Adipocyte (in vitro differentiated cells): Measurements from ENCODE around the gene CPM.

ENCODE experiments used
- DNase-seq: peaks from one replicate; pipeline ENCODE4 v3.0.0-alpha.2; 2015; ENCODE audit warnings: low read depth
- H3K27me3 ChIP-seq: replicated peaks from 2 replicates; pipeline ENCODE4 v1.7.0; 2013; ENCODE audit warnings: mild to moderate bottlenecking, low read length, moderate library complexity; ENCODE audit not compliant: control insufficient read depth, insufficient read depth
- H3K36me3 ChIP-seq: 2 replicates; pipeline ENCODE4 v1.7.0; 2013; ENCODE audit warnings: low read length, mild to moderate bottlenecking, moderate library complexity; ENCODE audit not compliant: control insufficient read depth, insufficient read depth, severe bottlenecking
- H3K4me1 ChIP-seq: 2 replicates; pipeline ENCODE4 v1.7.0; 2013; ENCODE audit warnings: mild to moderate bottlenecking, low read length, moderate library complexity; ENCODE audit not compliant: control insufficient read depth, insufficient read depth
- H3K4me3 ChIP-seq: 2 replicates; pipeline ENCODE4 v1.7.0; 2013; ENCODE audit warnings: mild to moderate bottlenecking, low read length, moderate library complexity
- H3K9ac ChIP-seq: 2 replicates; pipeline ENCODE4 v1.7.0; 2013; ENCODE audit warnings: mild to moderate bottlenecking, low read length, moderate library complexity
- H3K9me3 ChIP-seq: 2 replicates; pipeline ENCODE4 v1.7.0; 2013; ENCODE audit warnings: mild to moderate bottlenecking, low read length, moderate library complexity; ENCODE audit not compliant: control insufficient read depth

CPM gene

DNA sequence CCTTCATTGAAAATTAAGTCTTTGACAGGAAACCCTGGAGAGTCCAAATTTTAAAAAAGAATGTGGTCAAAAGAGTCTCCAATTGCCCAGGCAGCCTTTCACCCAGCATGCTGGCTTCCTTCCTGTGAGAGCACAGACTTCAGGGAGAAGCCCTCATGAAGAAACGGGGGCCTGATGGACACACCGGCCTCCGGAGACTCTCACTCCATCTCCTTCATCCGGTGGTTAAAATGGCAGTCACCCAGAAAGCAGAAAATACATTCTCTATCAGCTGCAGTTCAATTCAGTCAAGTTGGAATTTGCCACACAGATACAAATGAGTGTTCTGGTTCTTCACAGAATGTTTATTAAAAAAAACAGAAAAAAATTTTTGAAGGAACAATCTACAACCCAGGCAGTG is 56.5 kb downstream of the CPM start:
- no peak overlapping the region for H3K4me3 ChIP-seq
- H3K4me1 ChIP-seq: peaks cover 7% of the 10 kb centered on the region
- H3K27me3 ChIP-seq: no peaks in the 10 kb centered on the region
- H3K9me3 ChIP-seq: no peaks in the 10 kb centered on the region
- DNase-seq: no peak
- peaks cover 76% of the 10 kb centered on the region for H3K36me3 ChIP-seq
- no peak overlapping the region for H3K9ac ChIP-seq

DNA sequence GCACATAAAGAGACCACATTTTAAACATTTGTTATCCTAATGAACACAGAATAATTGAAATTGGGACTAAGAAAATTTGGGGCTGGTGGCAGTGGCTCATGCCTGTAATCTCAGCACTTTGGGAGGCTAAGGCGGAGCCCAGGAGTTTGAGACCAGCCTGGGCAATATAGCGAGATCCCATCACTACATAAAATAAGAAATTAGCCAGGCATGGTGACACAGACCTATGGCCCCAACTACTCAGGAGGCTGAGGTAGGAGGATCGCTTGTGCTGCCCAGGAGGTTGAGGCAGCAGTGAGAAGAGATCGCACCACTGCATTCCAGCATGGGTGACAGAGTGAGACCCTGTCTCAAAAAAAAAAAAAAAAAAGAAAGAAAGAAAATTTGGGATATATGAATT is 59.7 kb downstream of the CPM start:
- peaks cover 7% of the 10 kb centered on the region for H3K4me1 ChIP-seq
- H3K36me3 ChIP-seq: peaks cover 78% of the 10 kb centered on the region
- H3K4me3 ChIP-seq: no peak overlapping the region
- DNase-seq: no peak
- H3K9ac ChIP-seq: no peak overlapping the region
- no peaks in the 10 kb centered on the region for H3K27me3 ChIP-seq
- H3K9me3 ChIP-seq: no peaks in the 10 kb centered on the region

DNA sequence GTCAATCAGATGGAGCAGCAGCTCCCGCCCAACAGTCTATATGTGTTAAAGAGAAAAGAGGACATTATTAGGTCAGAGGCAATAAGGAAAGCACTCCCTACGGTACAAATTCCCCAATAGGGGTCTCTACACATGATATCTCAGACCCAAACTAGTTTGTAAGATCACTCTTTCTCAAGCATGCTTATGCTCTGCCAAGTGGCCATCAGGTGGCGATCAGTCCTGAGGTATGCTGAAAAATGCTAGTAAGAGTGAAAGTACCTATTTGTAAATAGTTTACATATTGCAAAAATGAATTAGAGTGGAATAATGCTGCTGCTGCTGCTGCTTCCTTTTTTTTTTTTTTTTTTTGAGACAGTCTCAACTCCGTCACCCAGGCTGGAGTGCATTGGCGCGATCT is 61.0 kb downstream of the CPM start:
- Histone ChIP-seq H3K4me3 (no peak overlapping the region), H3K36me3 (peaks cover 77% of the 10 kb centered on the region)
- DNase-seq: no peak

DNA sequence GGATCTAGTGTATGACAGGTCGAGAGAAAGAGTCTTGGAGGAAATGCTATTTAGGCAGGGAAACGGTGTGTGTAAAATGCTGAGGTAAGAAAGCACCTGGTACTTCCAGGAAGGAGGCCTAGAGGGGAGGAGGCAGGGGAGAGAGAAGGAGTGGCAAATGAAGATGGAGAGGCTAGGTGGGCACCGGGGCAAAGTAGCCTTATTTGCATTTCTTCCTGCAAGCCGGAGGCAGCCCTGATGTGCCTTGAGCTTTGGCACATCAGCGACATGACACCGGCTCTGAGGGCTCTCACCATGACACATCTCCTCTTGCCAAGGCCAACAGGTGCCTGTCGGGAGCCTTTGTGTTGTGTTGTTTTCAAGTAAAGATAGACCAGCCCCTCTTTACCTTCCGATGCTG is 61.6 kb downstream of the CPM start:
- Histone ChIP-seq H3K4me3 (no peak overlapping the region), H3K9ac (no peak overlapping the region), H3K36me3 (peaks cover 78% of the 10 kb centered on the region), H3K4me1 (peaks cover 5% of the 10 kb centered on the region), H3K9me3 (no peaks in the 10 kb centered on the region), H3K27me3 (no peaks in the 10 kb centered on the region)
- DNase-seq: no peak

More for the DNA sequence above, 61.0 kb downstream of the CPM start:
- peaks cover 7% of the 10 kb centered on the region for H3K4me1 ChIP-seq
- no peaks in the 10 kb centered on the region for H3K27me3 ChIP-seq
- no peak overlapping the region for H3K9ac ChIP-seq
- no peaks in the 10 kb centered on the region for H3K9me3 ChIP-seq

DNA sequence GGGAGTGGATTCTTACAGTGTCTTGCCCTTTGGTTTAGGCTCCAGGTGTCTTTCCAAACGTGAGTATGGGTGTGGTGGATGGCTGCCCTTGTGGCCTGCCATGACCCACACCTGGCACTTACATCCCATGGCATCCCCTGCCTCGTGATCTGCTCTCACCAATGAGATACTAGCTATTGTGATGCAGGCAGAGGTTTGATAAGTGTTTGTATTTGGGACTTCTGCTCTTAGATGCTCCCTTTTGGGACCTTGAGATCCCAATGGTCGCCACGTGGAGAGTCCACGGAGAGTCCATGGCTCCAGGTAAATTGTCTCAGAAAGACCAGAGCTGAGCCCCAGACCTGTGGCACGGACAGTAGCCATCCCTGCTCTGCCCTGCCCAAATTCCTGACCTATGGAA is 62.5 kb downstream of the CPM start:
- Histone ChIP-seq H3K4me3 (no peak overlapping the region), H3K9ac (no peak overlapping the region), H3K9me3 (no peaks in the 10 kb centered on the region), H3K4me1 (no peaks in the 10 kb centered on the region), H3K27me3 (no peaks in the 10 kb centered on the region), H3K36me3 (peaks cover 82% of the 10 kb centered on the region)
- DNase-seq: no peak

DNA sequence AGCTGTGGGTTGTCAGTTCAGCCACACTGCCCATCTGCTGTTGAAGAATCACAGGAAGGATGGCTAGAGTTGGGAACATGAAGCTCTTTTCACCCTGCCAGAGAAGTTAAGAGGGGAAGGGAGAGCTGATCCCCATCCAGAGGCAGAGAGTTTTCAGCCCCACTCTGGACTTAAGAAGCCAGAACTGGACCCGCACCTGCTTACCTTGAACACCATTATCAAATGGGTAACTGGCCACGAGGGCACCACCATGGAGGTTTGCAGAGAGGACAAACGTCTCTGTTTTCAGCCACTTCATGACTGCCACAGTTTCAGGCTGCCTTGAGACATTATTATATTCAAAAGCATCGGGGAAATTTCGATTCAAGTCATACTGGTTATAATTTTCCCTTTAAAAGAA is 63.0 kb downstream of the CPM start:
- no peaks in the 10 kb centered on the region for H3K27me3 ChIP-seq
- H3K4me1 ChIP-seq: no peaks in the 10 kb centered on the region
- H3K36me3 ChIP-seq: peaks cover 87% of the 10 kb centered on the region
- no peaks in the 10 kb centered on the region for H3K9me3 ChIP-seq
- DNase-seq: no peak
- no peak overlapping the region for H3K4me3 ChIP-seq
- no peak overlapping the region for H3K9ac ChIP-seq

DNA sequence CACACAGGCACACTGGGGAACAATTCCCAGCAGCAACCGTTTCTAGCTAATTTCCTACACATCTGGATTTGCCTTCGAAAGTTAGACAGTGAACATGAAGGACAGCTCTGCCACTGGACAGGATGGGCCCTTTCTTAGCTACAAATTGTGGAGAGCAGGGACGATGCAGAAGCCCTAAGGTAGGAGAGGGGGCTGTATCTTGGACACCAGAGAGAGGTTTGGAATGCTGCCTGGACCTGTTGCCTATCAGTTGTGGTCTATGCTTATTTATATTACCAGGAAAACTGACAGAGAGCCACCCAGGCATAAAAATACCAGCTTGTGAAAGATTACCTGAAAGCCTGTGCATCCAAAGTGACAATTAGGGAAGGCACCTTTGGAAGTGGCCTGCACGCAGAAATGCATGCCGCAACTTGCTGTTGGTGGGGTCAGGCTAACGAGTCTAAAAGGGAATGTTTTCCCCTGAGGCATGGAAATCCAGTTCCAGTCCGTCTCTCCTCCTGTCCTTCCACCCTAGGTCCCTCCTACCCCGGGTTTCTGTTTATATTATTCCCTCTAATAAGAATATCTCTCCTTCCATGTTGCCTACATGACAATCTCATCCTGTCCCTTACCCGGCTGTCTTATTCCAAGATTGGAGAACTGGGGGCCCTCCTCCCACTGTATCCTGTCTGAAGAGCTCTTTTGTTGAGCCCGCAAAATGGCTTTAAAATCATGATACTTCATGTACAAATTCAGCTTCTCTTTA is 64.8 kb downstream of the CPM start:
- H3K4me1 ChIP-seq: peaks cover 6% of the 10 kb centered on the region
- no peaks in the 10 kb centered on the region for H3K27me3 ChIP-seq
- H3K9ac ChIP-seq: no peak overlapping the region
- H3K36me3 ChIP-seq: peaks cover 88% of the 10 kb centered on the region
- no peak for DNase-seq
- H3K9me3 ChIP-seq: no peaks in the 10 kb centered on the region
- no peak overlapping the region for H3K4me3 ChIP-seq

DNA sequence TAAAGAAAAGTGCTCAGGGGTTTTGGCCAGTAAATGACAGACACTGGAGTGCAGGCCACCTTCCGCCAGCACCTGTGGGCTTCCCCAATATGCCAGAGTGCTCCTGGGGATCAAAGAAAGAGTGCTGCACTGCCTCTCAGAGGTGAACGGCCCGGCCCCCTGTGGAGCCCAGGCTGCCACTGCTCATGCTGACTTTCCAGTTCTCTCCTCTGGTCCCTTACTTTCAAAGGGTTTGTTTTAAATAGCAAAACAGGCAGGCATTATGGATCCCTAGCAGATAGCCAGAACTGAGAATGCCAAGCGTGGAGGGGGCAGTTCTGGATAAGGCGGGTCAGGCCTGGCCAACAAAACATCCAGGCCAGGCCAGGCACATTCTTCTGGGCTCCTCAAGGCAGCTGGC is 65.4 kb downstream of the CPM start:
- no peaks in the 10 kb centered on the region for H3K9me3 ChIP-seq
- DNase-seq: no peak

DNA sequence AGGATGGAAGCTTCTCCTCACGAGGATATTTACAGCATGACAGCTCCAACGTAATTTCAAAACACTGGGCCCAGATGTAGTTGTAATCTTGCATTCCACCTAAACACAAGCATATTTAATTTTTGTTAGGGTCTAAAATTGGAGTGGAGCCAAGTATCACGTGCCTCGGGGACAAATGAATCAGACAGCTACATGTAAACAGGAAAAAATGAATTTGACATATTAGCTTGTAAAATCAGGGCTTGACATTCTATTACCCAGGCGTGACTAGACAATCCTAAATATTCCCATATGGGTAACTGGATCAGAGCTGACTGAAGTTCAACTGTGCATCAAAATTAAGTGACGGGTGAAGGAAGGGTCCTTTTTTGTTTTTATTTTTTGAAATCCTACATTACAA is 66.0 kb downstream of the CPM start:
- Histone ChIP-seq H3K36me3 (peaks cover 82% of the 10 kb centered on the region), H3K9ac (no peak overlapping the region), H3K27me3 (no peaks in the 10 kb centered on the region), H3K9me3 (no peaks in the 10 kb centered on the region), H3K4me1 (peaks cover 10% of the 10 kb centered on the region), H3K4me3 (no peak overlapping the region)
- DNase-seq: peak; percentile 22

More for the DNA sequence above, 65.4 kb downstream of the CPM start:
- no peak overlapping the region for H3K4me3 ChIP-seq
- H3K4me1 ChIP-seq: peaks cover 10% of the 10 kb centered on the region
- H3K9ac ChIP-seq: no peak overlapping the region
- no peaks in the 10 kb centered on the region for H3K27me3 ChIP-seq
- peaks cover 87% of the 10 kb centered on the region for H3K36me3 ChIP-seq

DNA sequence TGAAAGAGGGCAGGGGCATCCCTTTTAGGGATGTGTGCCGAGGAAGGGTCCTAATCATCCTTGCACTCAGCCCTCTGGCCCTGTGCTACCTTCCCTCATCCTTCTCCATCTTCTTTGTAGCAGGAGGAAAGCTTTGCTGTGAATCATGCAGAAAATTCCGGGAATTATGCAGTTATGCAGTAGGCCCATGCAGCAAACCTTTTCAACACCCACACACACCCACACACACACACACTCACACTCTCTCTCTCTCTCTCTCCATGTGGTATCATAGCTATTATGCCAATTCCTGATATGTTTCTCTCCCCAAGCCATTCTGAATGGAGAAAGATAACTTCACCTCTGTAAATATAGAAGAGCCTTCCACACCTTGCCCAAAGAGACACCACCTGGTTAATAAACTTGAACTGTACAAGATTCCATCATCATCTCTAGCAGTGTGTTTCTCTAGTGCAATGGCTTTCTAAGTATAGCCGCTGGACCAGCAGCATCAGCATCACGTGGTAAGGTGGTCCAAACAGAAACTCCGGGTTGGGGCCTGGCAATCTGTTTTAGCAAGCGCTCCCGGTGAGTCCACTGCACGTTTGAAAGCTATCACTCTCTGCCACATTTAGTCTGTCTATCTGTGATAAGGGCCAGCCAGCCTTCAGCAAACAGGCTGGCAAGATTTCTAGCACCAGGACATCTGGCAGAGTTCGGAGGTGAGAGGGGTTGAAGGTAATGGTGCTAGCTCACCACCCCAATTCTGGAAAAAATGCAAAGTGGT is 67.4 kb downstream of the CPM start:
- no peak overlapping the region for H3K9ac ChIP-seq
- H3K36me3 ChIP-seq: peaks cover 72% of the 10 kb centered on the region
- H3K4me1 ChIP-seq: peaks cover 10% of the 10 kb centered on the region
- no peaks in the 10 kb centered on the region for H3K27me3 ChIP-seq
- DNase-seq: no peak
- H3K9me3 ChIP-seq: no peaks in the 10 kb centered on the region
- H3K4me3 ChIP-seq: no peak overlapping the region

DNA sequence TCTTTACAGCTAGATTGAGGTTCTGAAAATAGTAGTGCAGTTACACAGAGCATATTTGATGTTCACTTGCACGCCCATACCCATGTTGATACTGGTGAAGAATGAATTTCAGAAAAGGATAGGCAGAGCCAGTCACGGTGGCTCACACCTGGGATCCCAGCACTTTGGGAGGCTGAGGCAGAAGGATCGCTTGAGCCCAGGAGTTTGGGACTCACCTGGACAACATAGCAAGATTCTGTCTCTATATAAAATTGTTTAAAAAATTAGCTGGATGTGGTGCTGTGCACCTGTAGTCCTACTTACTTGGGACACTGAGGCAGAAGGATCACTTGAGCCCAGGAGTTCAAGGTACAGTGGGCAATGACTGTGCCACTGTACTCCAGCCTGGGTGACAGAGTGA is 68.4 kb downstream of the CPM start:
- DNase-seq: no peak
- no peaks in the 10 kb centered on the region for H3K27me3 ChIP-seq
- H3K9ac ChIP-seq: no peak overlapping the region
- H3K4me1 ChIP-seq: peaks cover 10% of the 10 kb centered on the region
- H3K9me3 ChIP-seq: no peaks in the 10 kb centered on the region
- H3K36me3 ChIP-seq: peaks cover 67% of the 10 kb centered on the region
- no peak overlapping the region for H3K4me3 ChIP-seq
